GM19035 (cell line): ENCODE data around the gene PNRC2.
A peak's percentile ranks its signal among the peaks of the same experiment; 100 is the strongest.

ENCODE experiments used
- ATAC-seq: cut with Tn5 transposase; IDR thresholded peaks from one replicate; pipeline ENCODE4 v1.9.1; 2021; ENCODE audit not compliant: unreplicated experiment

PNRC2 gene, protein sequence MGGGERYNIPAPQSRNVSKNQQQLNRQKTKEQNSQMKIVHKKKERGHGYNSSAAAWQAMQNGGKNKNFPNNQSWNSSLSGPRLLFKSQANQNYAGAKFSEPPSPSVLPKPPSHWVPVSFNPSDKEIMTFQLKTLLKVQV

DNA sequence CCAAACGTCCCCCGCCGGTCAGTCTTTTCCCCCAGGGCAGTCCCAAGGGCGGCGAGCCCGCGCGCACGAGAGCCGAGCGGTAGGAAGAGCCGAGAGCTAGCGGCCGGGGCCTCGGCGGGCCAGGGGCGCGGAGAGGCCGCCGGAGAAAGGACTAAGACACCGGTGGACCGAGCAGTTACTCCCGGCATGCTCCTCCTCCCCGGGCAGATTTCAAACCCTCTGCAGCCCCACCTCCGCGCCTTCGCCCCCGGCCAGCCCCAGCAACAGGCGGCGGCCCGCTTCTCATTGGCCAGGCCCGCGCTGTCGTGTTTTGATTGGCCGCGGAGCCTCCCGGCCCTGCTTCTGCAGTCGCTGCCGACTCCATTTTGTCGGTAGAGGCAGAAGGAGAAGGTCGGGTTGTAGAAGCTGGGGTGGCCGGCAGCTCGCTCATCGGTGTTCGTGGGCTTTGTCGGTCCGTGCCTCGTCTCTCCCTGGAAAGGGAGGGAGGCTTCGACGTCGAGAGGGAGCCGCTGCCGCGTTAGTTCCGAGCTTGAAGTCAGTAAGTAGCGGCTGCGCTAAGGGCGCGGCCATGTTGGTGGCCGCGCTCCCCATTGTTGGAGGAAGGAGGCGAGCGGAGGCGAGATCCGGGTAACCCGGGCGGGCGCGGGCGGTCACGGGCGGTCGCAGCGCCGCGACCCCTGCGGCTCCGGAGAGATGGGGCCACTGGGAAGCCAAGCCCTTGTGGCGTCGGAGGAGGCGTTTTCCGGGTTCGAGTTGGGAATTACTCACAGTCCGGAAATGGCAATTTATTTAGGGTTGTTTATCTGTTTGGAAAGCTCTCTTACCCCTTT is at the start of gene PNRC2:
PNRC2 (plus strand) TSS at position 368 of the 830 bp plus-strand sequence. CDS start 1,630 bp downstream, outside the sequence.
- peak; percentile 80 for ATAC-seq

DNA sequence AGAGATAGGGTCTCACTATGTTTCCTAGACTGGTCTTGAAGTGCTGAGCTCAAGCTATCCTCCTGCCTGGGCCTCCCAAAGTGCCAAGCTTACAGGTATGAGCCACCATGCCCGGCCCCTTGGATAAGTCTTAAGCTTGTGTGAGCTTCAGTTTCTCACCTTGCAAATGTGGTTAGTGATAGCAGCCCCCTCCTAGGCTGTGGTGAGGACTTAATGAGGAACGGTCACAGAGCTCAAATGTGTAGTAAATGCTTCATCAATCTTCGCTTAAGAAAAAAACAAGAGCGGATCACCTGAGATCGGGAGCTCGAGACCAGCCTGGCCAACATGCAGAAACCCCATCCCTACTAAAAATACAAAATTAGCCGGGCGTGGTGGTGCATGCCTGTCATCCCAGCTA is 49.5 kb upstream of the PNRC2 start:
- ATAC-seq, result no peak

DNA sequence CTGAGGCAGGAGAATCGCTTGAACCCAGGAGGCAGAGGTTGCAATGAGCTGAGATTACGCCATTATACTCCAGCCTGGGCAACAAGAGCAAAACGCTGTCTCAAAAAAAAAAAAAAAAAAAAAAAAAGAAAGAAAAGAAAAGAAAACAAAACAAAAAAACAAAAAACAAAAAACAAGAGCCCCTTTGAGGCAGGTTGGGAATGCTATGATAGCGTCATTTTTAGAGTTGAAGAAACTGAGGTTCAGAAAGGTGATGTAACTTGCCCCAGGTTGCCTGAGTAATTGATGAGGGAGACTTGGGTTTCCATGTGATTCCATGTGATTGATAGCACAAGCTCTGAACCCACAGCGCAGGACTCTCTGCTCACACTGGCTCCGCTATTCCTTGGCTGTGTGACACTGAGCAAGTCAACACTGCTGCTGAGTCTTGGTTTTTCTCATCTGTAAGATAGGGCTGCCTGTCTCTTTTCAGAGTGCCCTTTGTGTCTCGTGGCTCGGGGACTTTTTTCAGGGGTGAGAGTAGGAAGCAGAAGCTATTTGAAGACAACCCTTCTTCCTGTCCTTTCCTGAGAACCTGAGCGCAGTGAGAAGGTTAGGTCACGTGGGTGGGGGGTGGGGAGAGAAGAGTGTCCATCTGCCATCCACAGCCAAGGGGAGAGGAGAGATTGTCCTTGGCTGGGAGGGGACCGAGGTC is 48.9 kb upstream of the PNRC2 start:
- ATAC-seq, result no peak

DNA sequence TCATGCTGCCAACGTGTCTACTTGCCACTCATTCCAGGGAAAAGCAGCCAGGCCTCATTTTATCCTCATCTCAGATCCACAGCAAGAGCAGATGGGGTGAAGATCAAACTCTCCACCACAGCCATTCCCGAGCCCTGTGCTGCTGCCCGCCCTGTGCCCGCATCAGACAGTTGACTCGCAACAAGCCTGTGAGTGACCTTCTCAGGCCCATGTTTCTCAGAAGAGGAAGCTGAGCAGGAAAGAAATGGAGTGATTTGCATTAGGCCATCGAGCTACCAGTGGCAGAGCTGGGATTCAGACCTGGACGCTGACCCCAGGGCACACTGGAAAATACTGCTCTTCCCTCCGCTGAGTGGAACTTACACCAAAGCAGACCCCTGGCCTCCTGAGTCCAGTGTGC is 47.7 kb upstream of the PNRC2 start:
- ATAC-seq, result no peak

DNA sequence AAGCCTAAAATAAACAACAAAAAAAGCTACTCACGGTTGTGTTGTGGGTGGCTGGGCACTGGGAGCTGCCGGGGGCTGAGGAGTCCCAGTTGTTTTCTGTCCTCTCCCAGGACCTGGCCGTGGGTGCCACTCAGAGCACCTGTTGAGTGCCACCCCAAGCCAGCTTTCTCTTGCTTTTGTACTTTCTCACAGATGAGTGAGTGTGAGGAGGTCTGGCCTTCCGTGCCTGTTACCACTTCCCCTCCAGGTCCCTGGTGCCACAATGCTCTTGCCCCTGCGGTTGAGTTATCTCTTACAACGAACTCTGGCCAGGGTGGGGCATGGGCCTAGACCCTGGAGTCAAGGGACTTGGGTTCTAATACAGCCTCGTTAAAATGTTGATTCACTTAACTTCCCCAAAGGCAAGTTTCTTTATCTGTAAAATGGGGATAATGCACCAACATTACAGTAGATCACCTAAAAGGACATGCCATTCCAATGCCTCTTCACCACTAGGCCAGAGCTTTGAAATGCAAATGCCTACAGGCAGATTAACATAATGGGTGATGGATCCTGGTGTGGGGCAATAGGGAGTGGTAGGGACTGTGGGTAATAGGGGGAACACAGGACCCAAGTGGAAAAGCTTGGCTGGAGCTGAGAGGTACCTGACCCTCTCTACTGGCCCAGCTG is 46.3 kb upstream of the PNRC2 start, which contains the start of gene CNR2:
CNR2 (minus strand) TSS at position 151 of the 669 bp plus-strand sequence. CDS start 37,745 bp downstream, outside the sequence.
- ATAC-seq, result no peak

DNA sequence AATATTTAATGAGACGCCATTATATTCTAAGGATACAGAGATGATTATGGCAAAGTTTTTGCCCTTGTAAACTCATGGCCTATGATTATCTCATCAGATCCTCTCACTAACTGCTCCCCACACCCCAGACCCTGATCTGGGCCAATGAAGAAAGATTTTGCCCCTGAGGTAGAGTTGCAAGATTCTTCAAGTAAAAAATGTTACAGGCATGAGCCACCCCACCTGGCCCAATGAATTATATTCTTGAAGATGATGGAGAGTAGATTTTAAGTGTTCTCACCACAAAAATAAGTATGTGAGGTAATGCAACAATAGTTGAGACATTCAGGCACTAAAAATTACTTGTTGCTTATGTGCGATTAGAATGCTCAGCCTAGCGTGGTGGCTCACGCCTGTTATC is 44.7 kb upstream of the PNRC2 start:
- no peak for ATAC-seq

DNA sequence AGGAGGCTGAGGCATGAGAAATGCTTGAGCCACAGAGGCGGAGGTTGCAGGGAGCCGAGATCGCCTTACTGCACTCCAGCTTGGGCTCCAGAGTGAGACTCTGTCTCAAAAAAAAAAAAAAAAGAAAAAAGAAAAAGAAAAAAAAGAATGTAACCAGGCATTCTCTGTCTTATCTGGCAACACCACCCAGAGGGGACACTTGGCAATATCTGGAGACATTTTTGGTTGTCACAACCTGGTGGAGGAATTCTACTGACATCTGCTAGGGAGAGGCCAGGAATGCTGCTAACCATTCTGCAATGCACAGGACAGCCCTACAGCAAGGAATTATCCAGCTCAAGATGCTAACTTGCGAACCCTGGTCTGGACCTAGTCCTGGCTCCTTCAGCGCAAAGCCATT is 44.2 kb upstream of the PNRC2 start:
- ATAC-seq, result no peak

DNA sequence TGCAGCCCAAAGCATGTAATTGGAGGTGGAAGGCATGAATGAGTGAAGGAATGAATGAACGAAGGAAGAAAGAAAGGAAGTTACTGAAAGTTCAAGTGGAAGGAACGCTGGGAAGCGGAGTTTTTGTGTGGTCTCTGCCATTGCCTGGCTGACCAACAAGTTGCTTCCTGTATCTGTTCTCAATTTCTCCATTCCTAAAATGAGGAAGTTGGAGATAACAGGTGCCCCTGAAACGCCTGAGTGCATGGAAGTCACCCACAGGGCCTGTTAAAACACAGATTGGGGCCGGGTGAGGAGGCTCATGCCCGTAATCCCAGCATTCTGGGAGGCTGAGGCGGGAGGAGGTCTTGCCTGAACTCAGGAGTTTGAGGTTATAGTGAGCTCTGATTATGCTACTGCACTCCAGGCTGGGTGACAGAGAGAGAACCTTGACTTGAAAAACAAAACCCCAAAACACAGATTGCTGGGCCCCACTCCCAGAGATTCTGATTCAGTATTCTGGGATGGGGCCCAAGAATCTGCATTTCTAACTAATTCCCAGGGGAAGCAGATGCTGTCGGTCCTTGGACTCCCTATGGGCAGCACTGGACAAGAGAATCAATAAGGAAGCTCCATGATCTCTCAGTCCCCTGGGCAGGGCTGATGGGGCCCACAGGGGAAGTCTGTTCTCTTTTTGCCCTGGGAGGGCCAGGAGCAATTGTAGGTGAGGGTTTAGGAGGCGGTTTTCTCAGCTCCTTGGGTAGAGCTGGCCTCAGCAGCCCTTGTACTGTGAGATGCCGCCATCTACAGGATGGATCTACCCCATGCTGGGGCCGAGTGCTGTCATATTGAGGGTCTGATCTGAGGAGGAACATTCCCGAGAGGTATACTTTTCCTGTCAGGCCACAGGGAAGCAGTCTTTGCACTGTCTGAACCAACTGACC is 43.2 kb upstream of the PNRC2 start:
- ATAC-seq, result no peak

DNA sequence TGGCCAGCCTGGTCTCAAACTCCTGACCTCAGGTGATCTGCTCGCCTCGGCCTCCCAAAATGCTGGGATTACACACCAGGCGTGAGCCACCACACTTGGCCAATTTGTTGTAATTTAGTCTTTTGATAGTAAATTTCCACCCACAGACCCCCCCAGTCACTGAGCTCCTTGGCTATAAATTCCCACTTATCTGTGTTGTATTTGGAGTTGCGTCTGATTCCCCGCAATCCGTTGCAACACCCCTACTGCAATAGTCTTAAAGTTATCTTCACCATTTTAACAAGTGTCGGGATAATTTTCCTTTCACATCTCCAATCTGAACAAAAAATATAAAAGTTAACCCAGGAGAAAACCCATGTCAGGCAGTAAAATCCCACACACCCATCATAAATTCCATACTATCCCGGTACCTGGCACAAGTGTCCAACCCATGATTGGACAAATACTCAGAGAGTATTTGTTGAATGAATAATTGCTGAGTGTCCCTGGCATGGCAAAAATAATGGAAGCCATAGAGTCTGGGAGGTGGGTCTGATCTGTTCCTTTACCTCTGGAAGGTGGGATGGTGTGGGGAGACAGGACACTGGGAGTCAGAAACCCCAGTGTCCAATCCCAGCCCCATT is 37.2 kb upstream of the PNRC2 start:
- ATAC-seq, result no peak

DNA sequence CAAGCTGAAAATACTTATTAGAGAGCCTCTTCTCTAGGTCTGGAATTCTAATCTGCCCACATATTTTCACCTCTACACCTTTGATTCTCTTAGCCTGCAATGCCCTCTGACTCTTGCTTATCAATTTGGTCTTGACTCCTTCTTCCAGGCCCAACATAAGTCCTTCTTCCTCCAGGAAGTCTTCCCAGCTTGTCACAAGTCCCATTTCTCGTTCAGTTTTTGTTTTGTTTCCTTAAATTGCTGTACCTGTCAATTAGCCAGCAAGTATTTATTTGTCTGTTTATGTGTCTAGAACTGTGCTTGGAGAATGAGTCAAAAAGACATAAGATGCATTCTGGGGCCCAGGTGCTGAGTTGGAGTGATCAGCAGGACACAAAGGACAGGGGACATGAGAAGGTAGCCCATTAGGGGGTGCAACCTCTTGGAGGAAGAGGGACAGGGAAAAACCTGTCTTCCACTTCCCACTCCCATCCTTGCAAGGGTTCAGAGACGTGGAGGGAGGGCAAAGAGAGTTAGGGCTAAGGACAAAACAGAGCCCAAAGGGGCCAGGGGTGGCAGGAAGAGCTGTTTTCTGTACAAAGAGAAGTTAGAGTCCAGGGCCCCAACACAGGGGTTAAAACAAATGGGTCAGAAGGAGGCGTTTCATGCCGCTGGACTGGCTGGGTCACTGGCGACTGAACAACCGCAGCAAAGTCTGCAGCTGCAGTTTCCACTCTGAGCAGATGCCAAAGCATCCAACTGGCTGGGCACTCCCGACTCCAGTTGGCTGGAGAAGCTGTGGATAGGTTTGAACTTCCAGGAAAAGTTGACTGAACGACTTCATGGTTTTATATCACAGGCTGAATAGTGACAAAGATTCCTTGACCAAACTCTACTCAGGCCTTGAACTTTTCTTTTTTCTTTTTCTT is 35.8 kb upstream of the PNRC2 start:
- no peak for ATAC-seq

DNA sequence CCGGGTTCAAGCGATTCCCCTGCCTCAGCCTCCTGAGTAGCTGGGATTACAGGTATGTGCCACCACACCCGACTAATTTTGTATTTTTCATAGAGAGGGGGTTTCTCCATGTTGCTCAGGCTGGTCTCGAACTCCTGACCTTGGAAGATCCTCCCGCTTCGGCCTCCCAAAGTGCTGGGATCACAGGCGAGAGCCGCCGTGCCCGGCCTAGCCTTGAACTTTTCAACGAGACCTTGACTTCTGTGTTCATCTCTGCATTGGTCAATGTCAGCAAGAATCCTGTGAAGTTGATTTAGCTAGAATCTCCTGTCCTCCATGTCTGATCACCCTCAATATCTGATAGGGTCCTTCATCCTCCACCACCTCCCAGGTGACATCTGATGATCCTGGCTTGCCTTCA is 35.0 kb upstream of the PNRC2 start:
- no peak for ATAC-seq

DNA sequence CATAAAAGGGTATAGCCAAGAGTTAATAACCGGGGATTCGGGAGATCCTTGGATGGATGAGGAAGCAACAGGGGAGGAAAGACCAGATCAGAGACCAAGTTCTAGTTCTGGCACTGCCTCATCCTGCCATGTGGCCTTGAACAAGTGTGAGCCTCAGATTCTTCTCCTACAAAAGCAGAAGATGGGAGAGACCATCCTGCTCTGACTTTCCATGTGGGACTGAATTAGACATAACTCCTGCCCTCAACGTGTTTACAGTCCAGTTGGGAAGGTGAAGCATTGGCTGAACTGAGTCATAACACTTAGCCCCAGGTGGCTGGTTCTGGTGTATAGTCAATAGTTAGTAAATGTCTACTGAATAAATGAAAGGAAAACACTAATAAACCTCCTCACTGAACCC is 34.3 kb upstream of the PNRC2 start:
- no peak for ATAC-seq

DNA sequence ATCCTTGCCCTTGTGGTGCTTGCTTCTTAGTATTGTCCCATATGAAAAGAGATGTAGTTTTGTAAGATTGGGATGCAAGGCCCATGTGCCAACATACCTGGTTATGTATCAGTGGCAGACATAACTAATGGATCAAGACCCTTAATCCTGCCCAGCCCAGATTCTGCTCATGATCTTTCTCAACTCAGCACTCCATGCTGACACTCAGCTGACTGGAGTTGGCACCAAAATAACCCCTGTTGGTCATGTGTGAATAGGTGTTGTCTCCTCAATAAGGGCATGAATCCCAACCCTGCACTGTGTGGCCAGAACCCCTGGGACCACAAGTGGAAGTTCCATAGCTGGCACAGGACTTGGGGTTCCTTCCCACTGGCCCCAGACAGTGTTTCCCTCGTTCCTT is 32.5 kb upstream of the PNRC2 start:
- ATAC-seq, result no peak

DNA sequence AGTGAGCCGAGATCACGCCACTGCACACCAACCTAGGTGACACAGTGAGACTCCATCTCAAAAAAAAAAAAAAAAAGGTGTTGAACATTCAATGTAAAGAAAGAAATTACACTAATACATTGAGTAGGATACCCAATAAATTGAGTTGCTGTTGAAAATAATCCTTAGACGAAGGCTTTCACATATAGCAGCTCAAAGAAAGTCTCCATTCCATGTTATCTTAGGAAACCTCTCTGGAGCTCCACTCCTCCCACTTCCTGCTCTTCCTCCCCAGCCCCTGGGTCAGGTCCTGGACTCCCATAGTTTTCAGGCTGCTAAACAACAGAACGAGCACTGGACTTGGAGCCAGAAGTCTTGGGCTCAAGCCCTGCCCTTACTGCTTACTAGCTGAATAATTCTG is 30.8 kb upstream of the PNRC2 start:
- ATAC-seq, result no peak

DNA sequence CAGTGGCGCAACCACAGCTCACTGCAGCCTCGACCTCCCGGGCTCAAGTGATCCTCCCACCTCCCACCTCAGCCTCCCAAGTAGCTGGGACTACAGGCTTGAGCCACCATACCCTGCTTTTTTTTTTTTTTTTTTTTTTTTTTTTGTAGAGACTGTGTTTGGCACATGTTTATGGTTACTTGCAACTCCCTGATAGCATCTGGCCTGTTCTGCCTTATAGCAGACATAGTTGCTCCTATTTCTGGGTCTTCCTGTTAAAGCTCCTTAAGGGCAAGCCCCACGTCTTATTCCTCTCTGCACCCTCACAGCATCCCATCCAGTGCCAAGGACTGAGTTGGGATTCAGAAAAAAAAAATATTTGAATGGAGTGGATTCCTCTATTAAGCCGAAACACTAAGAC is 29.4 kb upstream of the PNRC2 start:
- no peak for ATAC-seq

DNA sequence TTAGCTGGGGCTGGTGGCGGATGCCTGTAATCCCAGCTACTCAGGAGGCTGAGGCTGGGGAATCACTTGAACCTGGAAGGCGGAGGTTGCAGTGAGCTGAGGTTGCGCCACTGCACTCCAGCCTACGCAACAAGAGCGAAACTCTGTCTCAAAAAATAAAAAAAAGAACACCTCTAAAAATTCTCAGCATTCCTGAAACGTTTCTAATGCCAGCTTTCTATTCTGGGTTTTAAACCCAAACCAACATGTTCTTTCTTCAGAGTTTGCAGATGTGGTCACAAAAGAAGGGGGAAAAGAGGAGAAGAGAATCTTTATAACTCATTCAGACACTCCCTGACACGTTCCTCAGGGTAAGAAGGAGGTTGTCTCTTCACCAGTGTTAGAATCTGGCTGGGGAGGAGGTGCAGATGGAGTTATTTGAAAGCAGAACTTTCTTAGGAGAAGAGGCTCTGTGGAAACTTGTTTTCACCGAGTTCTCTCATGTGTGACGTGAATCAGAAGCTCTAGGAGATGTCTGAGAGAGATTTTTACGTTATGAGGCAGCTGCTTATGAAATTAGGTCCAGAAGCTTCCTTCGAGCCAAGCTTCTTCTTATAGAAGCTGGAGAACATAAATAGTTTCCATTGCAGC is 28.7 kb upstream of the PNRC2 start:
- no peak for ATAC-seq

DNA sequence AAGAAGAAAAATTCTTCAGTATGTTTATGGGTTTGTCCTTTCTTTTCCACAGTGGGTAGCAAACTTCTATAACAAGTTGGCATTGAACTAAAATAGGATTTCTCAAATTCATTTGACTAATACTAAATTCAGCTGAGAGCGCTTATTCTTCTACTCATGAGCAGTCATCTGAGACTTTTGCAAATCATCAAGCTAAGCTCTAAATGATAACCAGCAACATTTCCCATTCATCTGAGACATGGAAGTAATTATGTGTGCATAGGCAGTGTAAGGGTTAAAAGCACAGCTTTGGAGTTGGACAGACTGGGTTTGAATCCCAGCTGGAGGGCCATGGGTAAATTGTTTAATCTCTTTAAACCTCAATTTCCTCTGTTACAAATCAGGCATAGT is 28.1 kb upstream of the PNRC2 start:
- ATAC-seq, result no peak

DNA sequence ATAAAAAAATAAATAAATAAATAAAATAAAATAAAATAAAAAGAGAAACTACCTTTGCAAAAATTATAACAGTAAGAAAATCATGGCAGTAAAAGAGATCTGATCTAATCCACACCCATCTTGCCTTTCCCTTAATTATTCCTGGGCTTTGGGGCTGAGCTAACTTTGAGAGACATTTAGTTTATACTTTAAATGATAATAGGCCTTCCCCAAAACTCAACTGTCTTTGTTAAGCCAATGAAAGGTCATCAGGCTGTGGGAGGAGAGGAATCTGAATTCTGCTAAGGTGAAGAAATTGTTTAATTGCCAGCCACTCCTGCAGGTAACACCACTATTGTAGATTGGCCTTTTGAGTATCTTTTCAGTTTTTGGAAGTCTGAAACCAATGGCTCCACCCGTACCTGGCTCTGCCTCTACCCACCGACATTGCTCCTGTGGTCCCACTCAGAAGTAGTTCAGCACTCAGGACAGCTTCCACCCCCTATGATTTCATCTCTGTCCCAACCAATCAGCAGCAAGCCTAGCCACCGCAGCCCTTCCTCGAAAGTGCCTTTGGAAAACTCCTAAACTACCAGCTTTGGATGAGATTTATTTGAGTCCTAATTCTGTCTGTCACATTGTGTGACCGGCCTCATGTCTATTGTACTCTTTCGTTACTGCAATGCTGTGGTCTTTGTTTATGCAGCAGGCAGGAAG is 23.0 kb upstream of the PNRC2 start:
- ATAC-seq, result no peak
